GM21381 (cell line): ENCODE results near the gene TPH1.

ENCODE experiments used
- ATAC-seq: cut with Tn5 transposase; IDR thresholded peaks from one replicate; pipeline ENCODE4 v1.9.1; 2021; ENCODE audit warnings: mild to moderate bottlenecking, moderate library complexity; ENCODE audit not compliant: unreplicated experiment

Gene TPH1

GRCh38 chr11:18046116-18046777, at the start of gene TPH1:
TSS of gene TPH1 (minus strand) at chr11:18046269. CDS start at chr11:18040762, 5,507 bp downstream.
- ATAC-seq = no peak

DNA sequence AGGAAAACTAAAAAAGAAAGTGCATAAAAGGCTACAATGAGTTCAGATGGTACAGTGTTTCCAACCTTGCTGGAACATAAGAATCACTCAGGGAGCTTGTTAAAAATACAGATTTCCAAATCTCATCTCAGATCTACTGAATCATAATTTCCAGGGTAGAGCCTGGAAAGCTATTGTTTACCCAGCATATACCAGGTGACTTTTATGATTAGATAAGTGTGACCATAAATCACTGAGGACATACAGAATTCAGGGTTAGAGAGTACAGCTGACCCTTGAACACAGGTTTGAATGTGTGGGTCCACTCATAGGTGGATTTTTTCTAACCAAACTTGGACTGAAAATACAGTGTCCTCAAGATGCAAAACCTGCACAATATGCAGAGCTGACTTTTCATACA, 47.9 kb upstream of the TPH1 start:
- no peak for ATAC-seq

- no peak for ATAC-seq
Measured at GRCh38 chr11:18091731-18092130, 45.7 kb upstream of the TPH1 start.

- ATAC-seq = no peak
Measured at GRCh38 chr11:18088966-18089365, 42.9 kb upstream of the TPH1 start.

DNA sequence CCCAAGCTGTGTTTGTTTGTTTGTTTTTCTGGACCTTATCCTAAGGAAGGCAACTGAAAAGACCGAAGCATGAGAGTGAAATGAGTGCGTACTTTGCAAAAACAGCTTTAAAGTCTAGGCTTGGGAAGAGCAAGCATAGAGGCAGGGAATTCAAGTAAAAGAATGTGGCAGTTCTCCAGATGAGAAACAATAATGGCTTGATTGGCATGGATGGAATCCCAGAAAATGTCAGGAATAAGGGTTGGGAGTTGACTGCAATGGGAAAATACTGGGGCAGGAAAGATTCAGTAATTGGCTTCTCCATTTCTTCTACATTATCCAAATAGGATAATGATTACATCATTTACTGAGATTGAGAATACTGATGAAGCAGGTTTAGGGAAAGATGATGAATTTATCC, 42.3 kb upstream of the TPH1 start:
- ATAC-seq = no peak

- ATAC-seq = no peak
Measured at GRCh38 chr11:18081551-18081950, 35.5 kb upstream of the TPH1 start.

DNA sequence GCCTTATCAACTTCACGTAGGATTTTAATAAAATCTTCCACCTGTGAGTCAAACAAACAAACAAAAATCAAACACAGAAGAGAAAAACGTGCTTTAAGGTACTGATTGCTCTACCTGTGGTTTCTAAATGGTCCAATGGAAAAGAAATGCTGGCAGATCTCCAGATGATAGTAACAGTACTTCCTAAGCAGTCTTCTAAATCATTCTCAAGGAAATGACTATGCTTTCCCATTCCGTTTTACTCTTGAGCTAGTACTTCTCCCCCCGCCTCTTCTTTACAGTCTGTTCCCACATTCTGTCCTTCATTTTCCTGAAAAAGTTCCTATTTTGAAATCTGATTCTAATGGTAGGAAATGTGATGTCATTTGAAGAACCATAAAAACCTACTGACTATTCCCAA, 34.4 kb upstream of the TPH1 start:
- no peak for ATAC-seq

DNA sequence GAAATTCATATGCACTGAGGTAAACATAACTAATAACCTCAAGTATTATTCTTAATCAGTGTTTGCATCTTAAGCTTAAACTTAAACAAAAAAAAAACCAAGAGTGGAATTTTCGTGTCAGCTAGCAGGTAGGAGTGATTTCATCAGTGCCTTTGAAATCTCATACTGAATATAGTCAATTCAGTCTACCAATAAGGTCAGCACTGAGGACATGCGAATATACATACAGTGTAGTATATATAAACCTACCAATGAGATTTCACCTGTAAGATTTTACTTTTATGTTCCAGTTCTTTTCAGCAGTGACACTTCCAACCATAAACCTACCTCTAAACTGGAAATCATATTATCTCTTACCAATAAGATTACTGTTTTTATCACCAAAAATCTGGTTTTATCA, 32.8 kb upstream of the TPH1 start:
- no peak for ATAC-seq

DNA sequence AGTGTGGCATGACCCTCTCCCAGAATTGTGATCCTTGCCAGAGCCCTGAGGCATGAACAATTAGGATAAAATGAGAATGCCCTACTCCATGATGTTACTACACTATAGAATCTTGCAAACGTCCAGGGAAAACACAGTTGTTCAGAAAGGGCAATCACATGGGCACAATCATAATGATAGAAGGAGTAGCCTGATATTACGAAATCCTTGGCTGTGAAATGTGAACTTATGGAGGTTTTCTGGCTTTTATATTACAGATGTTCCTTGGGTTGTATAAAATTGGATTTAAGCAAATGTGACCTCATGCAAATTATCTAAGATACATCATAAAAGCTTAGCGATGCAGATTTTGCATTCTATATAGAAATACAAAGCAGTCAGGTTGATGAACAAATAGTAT, 29.4 kb upstream of the TPH1 start:
- ATAC-seq = no peak

GRCh38 chr11:18071098-18071705, 25.1 kb upstream of the TPH1 start:
- ATAC-seq = no peak

DNA sequence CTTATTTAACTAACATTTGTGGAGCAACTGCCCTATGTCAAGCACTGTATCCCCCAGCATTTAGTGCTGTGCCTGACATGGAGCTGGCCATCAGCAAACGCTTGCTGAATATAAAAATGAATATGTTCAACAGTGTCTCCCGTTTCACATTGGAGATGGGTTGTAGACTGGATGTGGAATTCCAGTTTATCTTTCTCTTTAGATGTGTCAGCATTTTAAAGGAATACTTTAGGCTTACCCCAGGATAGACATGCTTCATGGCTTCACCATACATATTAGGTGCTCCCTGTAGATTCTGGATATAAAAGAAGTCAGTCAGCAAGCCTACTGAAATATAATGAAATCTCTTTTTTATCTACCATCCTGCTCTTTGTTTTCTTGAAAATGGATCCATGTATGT, 21.3 kb upstream of the TPH1 start:
- no peak for ATAC-seq

DNA sequence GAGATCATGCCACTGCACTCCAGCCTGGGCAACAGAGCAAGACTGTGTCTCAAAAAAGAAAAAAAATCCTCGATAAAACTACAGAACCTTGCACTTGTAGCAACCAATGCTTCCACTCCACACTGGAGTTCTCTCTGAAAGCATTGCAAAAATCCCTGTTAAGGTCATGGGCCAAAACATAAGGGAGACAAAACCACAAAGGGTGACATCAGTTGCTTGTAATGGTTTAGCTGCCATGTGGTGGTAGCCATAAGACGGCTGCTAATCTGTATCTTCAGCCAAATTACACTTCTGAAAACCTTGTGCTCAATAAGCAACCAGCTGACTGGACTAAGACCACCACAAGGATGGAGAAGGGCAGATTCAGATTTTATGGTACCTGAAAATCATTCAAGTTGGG, 20.6 kb upstream of the TPH1 start:
- no peak for ATAC-seq

GRCh38 chr11:18065572-18065971, 19.5 kb upstream of the TPH1 start:
- ATAC-seq = no peak

DNA sequence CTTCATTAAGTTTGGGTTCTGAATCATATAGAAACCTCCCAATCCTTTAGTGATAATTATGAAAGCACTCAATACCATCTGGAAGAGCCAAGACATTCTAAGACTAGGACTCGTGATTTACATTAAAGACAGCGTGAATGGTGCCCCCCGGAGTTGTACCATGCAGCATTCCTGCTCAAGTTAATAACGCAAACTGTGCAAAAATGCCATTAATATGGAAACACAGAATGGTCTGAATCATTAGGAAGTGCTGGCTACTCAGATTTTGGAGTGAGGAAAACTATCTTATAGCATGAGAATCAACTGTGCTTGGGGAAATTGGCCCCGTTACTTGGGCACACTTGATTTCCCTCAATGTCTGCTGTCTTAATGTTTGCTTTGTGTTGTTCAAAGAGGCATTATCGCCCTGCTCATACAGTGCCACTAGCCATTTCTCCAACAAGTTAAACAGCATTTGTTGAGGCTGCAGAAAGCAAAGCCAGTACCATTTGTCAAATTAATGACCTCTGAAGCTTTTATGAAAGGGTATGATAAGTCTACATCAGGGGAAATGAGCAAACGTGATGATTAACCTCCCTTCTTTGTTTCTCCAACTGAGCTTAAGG, 18.5 kb upstream of the TPH1 start:
- ATAC-seq = no peak

- no peak for ATAC-seq
Measured at GRCh38 chr11:18063862-18064434, 17.9 kb upstream of the TPH1 start.

DNA sequence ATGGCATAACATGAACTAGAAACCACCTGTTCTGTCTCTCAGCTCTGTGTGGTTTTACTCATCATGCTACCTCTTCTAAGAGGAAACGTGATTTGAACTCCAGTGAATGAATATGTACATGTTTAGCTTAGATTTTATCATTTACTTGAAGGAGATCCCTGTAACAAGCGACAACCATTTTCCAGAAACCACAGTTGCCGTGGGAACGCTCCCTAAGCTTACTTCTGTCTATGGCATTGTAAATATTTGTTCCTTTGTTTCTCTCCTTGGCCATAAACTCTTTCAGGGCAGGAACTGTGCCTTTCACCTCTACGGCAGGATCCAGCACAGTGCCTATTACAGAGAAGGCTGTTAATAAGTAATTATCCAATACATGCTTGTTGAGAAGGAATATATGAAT, 17.1 kb upstream of the TPH1 start:
- ATAC-seq = no peak

DNA sequence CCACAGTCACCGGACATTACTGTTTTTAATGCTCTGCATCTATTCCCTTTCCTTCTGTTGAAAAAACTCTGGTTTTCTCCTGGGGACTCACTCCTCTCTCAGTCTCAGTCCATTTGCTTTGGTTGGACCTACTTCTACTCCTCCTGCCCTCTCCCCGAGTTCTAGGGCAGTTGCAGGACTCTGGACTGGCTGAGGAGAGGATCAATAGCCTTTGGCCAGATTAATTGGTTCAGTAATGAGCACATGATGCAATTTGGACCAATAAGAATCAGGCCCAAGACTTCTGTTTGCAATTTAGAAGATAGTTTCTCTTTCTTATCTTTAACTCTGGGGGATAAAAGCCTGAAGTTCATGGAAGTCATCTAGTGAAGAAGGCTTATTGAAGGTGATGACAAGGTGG, 15.3 kb upstream of the TPH1 start:
- no peak for ATAC-seq

- no peak for ATAC-seq
Measured at GRCh38 chr11:18056561-18057181, 10.6 kb upstream of the TPH1 start.

GRCh38 chr11:18054511-18055103, 8.5 kb upstream of the TPH1 start:
- no peak for ATAC-seq

GRCh38 chr11:18050848-18051247, 4.8 kb upstream of the TPH1 start:
- ATAC-seq = no peak

DNA sequence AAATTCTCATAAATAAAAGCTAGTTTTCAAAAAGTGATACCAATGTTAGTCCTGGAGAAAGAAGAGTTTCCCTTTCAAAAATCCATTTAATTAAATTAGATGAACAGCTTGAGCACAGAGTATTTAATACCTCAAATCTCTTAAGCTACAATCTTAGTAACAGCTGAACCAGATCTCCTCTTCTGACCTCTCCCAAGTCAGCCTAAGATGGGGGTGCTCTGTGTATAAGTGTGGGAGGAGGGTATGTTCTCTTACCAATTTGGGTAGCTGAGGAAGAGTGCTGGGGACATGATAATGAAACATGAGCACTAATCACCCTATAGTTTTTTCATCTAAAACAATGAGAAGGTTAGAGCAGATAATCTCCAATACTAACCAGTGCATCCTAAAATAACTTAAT, 9.6 kb downstream of the TPH1 start:
- ATAC-seq = no peak
